RWPE1 (cell line): ENCODE data around the gene ASAP2.

Source experiments
- CTCF ChIA-PET: fragments of 350-600 bp; sonication (Branson Sonifier 250); formaldehyde crosslinking; extraction: SDS; loops from one replicate; lab custom pipeline; 2021; lab: Yijun Ruan, JAX
- POLR2A ChIA-PET: fragments of 400-600 bp; formaldehyde crosslinking; extraction: SDS; loops from one replicate; lab custom pipeline; 2020; ENCODE audit warnings: antibody characterized with exemption; ENCODE audit not compliant: low non-redundant PET; lab: Yijun Ruan, JAX
- DNase-seq: peaks from one replicate; pipeline ENCODE4 v3.0.0; 2012; ENCODE audit warnings: low spot score
- H3K27ac ChIP-seq: fragments of 450-650 bp; 2 replicates; pipeline ENCODE4 v1.5.1; 2017
- CTCF ChIP-seq: fragments of 450-650 bp; conservative IDR thresholded peaks from 2 replicates; pipeline ENCODE4 v1.5.1; 2017; ENCODE audit warnings: low read depth, mild to moderate bottlenecking

ASAP2 gene

GRCh38 chr2:9207641-9208311, 1.2 kb downstream of the ASAP2 start:
- ChIA-PET POLR2A (interaction anchor here (0.6 kb wide), 2 partner anchors 30 to 44 kb away, joined by 3 read pairs; no protein-coding TSS in a partner anchor), CTCF (interaction anchor here (0.6 to 2.1 kb wide), 3 partner anchors 65 to 1150 kb away, joined by 5 to 8 read pairs (median 6); no protein-coding TSS in a partner anchor)
- DNase-seq = peak; percentile 43

GRCh38 chr2:9208875-9209274, 2.3 kb downstream of the ASAP2 start:
- TF ChIP-seq CTCF = no peak
- no peak for DNase-seq
- no peak overlapping the region for H3K27ac ChIP-seq
- ChIA-PET POLR2A (interaction anchor here (1.3 kb wide), 1 partner anchor 27 kb away, joined by 3 read pairs; no protein-coding TSS in a partner anchor), CTCF (interaction anchor here (0.6 to 2.1 kb wide), 3 partner anchors 66 to 195 kb away, joined by 3 to 6 read pairs (median 3); no protein-coding TSS in a partner anchor)

More at GRCh38 chr2:9207641-9208311, 1.2 kb downstream of the ASAP2 start:
- TF ChIP-seq CTCF = no peak
- peak overlapping the region; percentile 89 for H3K27ac ChIP-seq

GRCh38 chr2:9210030-9210429, 3.4 kb downstream of the ASAP2 start:
- DNase-seq = no peak
- CTCF ChIA-PET = interaction anchor here (0.5 kb wide), 1 partner anchor 208 kb away, joined by 4 read pairs; no protein-coding TSS in a partner anchor
- no peak for TF ChIP-seq CTCF
- no peak overlapping the region for H3K27ac ChIP-seq
- POLR2A ChIA-PET = interaction anchor here (0.5 kb wide), 1 partner anchor 931 kb away, joined by 4 read pairs; no protein-coding TSS in a partner anchor

- POLR2A ChIA-PET = no interaction called here
- H3K27ac ChIP-seq = peak overlapping the region; percentile 46; the same call in 1 of the 2 replicates
- TF ChIP-seq CTCF = no peak
- CTCF ChIA-PET = interaction anchor here (0.6 kb wide), 1 partner anchor 100 kb away, joined by 4 read pairs; no protein-coding TSS in a partner anchor
- no peak for DNase-seq
These were observed 4.9 kb downstream of the ASAP2 start for GRCh38 chr2:9211496-9211895.

- POLR2A ChIA-PET = no interaction called here
- no peak for DNase-seq
- TF ChIP-seq CTCF = no peak
- H3K27ac ChIP-seq = peak overlapping the region; percentile 49
- CTCF ChIA-PET = no interaction called here
These were observed 5.5 kb downstream of the ASAP2 start for GRCh38 chr2:9212010-9212635.

- POLR2A ChIA-PET = no interaction called here
- TF ChIP-seq CTCF = no peak
- peak overlapping the region; percentile 49 for H3K27ac ChIP-seq
- no peak for DNase-seq
- CTCF ChIA-PET = no interaction called here
These were observed 6.2 kb downstream of the ASAP2 start for GRCh38 chr2:9212661-9213411.
